T-helper 2 cell (primary cell): ENCODE results near the gene PPARGC1A.

Source experiments
- DNase-seq, 5 experiments: peaks; one replicate each; pipeline versions ENCODE4 v3.0.0 to v3.0.0-alpha.2; 2012 to 2022

PPARGC1A gene

GRCh38 chr4:23766344-23766743 lies 123.5 kb downstream of the PPARGC1A start:
- no peak for DNase-seq

DNA sequence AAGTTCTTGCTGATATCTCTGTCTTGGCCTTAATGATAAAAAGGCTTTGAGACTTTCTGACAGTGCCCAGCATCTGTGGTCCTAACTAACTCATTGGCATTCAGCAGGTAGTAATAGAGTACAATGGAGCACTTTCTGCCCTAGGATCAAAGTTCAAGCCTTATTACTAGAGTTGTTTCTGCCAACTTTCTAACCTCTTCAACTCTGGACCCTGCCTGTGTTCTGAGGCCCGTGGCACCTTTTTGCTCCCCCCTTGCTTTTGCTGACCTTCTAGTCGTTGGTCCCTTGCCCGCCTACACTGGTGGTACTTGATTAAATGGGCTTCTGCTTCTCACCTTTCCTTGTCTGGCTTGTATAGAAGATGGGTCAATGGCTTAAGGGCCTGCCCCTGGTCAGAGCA lies 126.3 kb downstream of the PPARGC1A start:
- DNase-seq, result no peak

DNA sequence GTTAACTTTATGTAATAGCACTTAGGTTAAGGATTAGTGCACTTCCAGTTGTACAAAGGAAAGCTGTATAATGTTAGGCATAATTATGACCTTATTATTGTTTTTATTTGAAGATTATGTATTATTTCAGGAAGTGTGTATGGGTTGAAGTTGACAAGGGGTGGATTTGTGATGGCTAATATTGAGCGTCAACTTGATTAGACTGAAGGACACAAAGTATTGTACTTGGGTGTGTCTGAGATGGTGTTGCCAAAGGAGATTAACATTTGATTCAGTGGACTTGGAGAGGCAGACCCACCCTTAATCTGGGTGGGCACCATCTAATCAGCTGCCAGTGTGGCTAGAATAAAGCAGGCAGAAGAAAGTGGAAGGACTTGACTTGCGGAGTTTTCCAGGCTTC lies 127.3 kb downstream of the PPARGC1A start:
- no peak for DNase-seq

DNA sequence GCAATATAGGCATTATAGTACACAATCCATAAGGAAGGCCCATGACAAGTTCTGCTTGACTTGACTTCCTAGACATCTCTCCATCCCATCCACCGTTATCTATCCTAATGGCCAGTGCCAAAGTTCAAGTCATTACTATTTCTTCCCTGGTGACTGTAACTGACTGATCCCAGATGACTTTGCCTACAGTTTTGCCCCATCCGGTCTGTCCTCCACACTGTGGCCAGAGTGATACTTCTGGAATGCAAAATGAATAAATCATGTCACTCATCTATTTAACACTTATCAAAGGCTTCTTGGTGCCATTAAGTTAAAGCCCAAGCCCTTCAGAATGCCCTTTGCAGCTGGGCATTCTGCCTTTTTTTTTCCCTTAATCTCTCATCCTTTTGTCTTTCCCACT lies 130.8 kb downstream of the PPARGC1A start:
- no peak for DNase-seq

- DNase-seq, result no peak
Observed at GRCh38 chr4:23754688-23755087, 135.2 kb downstream of the PPARGC1A start.

DNA sequence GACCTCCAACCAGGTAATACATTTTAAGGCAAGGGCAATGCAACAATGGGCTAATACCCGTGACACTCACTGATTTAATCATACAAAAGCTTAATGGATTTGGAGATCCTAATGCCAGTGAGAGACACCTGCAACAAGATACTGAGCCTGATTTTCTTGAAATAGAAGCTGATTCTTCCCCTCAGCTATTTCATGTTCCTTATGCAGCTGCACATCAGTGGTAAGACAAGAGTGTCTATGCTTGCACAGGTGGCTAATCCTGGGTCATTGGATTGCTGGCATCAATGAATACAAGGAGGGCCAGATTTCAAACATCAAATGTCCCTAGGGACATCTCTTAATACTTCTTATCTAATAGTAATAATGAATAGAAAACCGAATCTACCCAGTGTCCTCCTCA lies 139.7 kb downstream of the PPARGC1A start:
- no peak for DNase-seq

DNA sequence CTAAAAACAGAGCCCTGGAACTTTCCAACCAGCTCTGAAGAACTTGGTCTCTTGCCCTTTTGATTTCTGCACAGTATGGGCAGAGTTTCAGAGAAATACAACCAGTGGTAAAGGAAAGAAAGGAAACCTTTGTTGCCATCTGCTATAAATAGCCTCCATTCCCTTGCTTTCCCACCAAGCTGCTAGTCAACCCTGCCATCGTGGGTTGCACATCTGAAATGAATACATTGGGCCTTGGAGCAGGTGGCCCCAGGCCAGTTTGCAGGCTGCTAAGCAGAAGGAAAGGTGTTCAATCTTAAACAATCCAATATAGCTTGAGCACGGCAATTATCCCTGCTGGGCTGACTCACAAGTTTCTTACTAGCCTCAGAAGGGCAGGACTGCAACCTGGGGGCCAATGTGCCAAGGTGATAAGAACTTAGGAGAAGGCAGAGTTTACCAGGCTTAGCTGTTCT lies 142.5 kb downstream of the PPARGC1A start:
- no peak for DNase-seq

DNA sequence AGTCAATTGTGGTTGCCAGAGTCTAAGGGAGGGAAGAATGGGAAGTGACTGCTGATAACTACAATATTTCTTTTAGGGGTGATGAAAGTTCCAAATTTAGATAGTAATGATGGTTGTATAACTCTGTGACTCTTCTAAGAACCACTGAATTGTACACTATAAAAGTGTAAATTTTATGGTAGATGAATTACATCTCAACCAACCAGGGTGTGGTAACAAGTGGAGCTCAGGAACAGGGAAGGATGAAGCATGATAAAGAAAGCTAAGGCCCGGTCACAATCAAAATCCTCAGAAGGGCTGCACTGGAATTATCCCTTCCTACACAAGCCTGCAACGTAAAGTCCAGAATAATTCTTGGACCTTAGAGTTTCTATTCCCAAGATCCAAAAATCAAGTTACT lies 143.2 kb downstream of the PPARGC1A start:
- DNase-seq, result no peak

DNA sequence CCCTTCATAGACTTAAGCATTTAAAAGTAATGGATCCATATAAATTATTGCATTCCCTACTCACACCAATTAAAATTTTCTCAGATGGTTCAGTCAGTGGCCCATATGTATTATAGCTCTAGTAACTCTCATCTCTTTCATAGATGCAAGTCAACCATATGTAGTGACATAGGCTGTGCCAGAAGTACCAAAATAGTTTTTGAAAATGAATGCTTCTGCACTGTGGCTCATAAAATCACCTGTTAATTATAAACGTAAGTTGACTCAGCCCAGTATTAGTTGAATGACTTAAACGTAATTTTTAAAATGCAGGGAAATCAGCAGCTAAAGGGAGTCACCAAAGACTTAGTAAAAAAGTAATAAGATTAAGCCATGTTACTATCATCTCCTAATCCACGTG lies 143.8 kb downstream of the PPARGC1A start:
- DNase-seq, result no peak

- no peak for DNase-seq
Observed at GRCh38 chr4:23745377-23745776, 144.5 kb downstream of the PPARGC1A start.
